HG03378 (cell line): Measurements from ENCODE around the gene CTPS1.

Experiments used
- ATAC-seq: cut with Tn5 transposase; IDR thresholded peaks from one replicate; pipeline ENCODE4 v1.9.1; 2021; ENCODE audit warnings: mild to moderate bottlenecking, moderate library complexity; ENCODE audit not compliant: unreplicated experiment

CTPS1 gene

DNA sequence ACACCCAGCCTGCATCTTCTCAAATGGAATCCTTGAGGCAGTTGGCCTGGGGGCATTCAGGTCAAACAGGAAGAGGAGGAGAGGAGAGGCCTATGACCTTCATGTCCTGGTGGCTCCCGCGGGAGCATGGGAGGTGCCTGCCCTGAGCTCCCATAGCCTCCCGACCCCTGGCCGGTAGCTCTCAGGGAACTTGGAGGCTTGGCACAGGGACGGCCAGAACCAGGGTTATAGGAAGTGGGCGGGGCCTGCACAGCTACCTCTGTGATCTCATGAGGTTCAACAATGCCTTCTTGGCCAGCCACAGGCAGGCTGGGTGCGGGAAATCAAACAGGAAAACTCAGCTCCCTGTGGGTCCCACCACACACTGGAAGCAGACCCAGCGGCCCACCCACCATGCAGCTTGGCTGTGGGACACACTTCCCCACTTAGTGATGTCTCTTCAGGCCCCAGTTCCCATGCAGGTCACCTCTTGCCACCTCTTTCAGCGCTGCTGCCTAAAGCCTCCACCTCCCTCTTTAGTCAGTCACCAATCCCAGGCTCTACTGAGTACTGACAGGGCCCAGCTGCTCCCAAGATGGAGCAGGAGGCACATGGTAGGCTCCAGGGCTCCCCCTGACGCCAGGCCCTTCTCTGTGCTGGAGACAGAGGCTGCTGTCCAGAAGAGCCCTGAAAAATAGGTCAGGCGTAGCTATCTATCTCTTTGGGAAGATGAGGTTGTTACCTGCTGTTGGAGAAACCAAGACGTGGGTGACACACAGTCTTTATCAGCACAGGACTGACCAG is 42.2 kb downstream of the CTPS1 start, which contains the start of gene SLFNL1:
Gene SLFNL1, minus strand, starts transcription at position 200 of the 783 bp plus-strand sequence. CDS start 1,065 bp downstream, outside the sequence.
- no peak for ATAC-seq

- ATAC-seq: no peak
Measured at GRCh38 chr1:41022424-41022823, 42.9 kb downstream of the CTPS1 start.

DNA sequence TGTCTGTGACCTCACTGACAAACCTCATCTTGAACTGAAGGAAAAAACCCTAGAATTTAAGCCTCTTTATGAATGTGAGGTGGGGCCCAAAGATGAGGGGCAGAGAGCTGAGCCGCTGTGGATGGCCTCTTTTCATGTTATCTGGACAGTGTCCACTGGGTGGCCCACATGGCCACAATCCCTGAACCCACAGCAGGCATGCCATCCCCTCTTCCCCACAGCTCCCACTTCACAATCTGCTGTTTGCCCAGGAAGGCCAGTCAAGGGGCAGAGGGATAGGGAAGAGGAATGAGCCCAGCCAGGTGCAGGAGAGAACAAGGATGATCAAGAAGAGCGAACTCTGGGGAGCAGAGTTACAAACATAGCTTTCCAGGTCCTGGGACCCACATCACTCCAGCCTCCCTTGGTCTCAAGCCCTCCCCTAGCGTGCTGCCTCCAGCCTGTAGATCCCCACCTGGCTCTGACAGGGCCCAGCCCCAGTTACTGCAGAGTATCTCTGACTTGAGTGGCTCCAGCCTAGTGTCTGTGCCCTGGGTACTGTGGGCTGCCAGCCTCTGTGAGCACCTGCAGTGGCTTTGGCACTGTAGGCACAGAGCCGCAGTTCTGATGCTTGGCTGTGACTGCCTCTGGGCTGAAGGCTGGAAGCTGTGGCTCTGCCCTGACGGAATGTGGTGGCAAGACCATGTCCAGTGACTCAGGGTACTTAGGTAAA is 43.9 kb downstream of the CTPS1 start:
- no peak for ATAC-seq

- no peak for ATAC-seq
Measured at GRCh38 chr1:41024953-41025352, 45.5 kb downstream of the CTPS1 start.

- ATAC-seq: no peak
Measured at GRCh38 chr1:41025979-41026819, 46.7 kb downstream of the CTPS1 start.

DNA sequence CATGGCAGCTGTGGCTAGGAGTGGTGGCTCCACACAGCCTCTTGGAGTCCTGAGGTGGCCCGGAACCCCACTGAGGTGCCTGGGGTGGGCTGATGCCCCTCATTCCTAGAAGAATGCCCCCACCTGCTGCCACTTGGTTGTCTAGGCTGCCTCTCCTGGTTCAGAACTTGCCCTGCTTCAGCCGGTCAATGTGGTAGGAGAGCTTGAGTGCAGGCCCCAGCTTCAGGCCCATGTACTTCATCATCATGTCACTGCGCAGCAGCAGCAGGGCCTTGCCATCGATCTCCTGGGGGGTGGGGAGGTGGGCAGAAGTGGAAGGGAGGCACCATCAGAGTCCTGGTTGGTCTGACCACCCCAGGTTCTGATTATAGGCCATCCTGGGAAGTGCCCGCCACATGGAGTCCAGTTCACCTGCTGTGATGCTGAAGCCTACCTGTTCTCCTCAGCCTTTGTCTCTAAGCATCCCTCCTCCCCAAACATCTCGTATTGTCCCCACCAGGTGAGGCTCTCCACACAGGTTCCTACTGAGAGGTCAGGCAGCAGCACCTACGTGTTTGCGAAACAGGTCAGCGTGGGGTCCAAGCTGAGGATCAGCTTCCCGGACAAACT is 48.6 kb downstream of the CTPS1 start:
- no peak for ATAC-seq

DNA sequence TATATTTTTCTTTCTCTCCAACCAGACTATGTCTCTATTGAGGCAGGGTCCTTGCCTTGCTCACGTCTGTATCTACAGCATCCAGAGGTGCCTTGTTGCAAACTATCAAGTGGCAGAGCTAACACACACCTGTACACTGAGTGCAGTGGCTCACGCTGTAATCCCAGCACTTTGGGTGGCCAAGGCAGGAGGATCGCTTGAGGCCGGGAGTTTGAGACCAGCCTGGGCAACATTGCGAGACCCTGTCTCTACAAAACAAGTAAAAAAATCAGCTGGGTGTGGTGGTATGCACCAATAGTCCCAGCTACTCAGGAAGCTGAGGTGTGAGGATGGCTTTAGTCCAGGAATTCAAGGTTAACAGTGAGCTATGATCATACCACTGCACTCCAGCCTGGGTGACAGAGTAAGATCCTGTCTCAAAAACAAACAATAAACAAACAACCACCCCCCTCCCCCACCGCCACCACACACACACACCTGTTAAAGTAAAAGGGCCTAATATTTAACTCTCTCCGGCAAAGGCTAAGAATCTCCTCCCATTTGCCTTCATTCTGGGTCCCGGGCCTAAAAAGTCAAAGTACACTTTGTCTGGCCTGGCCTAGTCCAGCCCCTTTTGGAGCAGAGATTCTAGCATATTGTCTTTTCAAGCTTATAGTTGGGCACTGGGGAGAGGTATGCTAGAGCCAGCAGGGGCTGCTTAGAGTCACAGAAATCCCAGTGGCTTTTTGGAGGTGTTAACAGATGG is 51.5 kb downstream of the CTPS1 start:
- no peak for ATAC-seq

- no peak for ATAC-seq
Measured at GRCh38 chr1:41032147-41032546, 52.7 kb downstream of the CTPS1 start.

GRCh38 chr1:41033272-41033671 is 53.8 kb downstream of the CTPS1 start:
- no peak for ATAC-seq

GRCh38 chr1:41037116-41037903 is 57.8 kb downstream of the CTPS1 start:
- ATAC-seq: no peak

GRCh38 chr1:41038110-41038509 is 58.6 kb downstream of the CTPS1 start:
- ATAC-seq: no peak

GRCh38 chr1:41041614-41042270 is 62.2 kb downstream of the CTPS1 start:
- no peak for ATAC-seq

GRCh38 chr1:41044187-41044586 is 64.7 kb downstream of the CTPS1 start:
- no peak for ATAC-seq

GRCh38 chr1:41045740-41046139 is 66.2 kb downstream of the CTPS1 start:
- ATAC-seq: no peak

- no peak for ATAC-seq
Measured at GRCh38 chr1:41046347-41046775, 66.9 kb downstream of the CTPS1 start.

DNA sequence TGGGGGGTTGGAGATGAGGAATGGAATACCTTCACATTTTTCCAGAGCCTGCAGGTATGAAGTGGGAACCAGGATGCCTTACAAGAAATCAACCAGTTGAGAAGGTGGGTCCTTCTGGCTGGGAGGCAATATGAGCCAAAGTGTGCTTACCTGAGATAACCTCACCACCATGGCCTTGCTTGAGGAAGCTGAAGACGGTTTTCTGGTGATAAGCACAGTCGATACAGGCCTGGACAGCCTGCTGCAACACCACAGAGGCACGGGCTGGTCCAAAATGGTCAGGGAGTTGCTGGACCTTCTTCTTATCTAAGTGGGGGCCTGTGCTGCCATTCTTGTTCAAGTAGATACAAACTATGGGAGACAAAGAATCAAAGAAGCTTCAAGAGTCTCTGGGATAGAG is 69.0 kb downstream of the CTPS1 start:
- no peak for ATAC-seq

DNA sequence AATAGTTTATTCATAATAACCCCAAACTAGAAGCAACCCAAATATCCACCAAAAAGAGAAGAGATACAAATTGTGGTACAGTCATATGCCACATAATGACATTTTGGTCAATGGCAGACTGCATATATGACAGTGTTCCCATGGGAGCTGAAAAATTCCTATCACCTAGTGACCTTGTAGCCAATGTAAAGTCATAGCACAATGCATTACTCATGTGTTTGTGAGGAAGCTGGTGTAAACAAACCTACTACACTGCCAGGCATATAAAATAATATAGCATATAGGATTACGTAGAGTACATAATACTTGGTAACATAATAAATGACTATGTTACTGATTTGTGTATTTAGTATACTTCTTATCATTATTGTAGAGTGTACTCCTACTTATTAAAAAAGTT is 71.5 kb downstream of the CTPS1 start:
- ATAC-seq: no peak

- no peak for ATAC-seq
Measured at GRCh38 chr1:41053316-41053715, 73.8 kb downstream of the CTPS1 start.

DNA sequence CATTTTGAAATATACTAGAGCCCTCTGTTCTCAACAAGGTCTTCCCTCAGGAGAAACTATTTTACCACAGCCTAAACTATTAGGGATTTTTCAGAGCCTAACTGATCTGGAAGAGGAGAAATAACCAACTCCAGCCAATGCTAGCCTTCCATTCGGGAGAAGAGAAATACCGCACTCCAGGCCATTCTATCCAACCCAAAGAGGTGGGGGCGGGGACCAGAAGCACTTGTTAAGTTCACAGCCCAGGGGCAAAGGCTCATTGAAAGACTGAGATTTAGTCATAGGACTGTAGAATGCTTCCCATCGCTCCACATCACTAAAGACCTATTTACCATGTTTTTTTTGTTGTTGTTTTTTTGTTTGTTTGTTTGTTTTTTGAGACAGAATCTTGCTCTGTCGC is 77.4 kb downstream of the CTPS1 start:
- ATAC-seq: no peak
